ENCODE results near the gene SPINK5. TPM values are rescaled to one million over a fixed set of nuclear protein-coding genes. Genes with fewer than 3 reads are reported as not detected.

The SPINK5 gene
- total RNA-seq: not detected in 2 replicates

GRCh38 chr5:148063861-148064260 is at the start of gene SPINK5:
TSS of gene SPINK5 (plus strand) at chr5:148063980. CDS start at chr5:148064045, 65 bp downstream.
- Histone ChIP-seq H2AFZ (ENCODE audit: low read length) (no peak within 1 kb of the TSS), H3K27ac (ENCODE audit: low read depth, low read length) (no peak within 1 kb of the TSS), H3K9me3 (ENCODE audit: low read depth, low read length) (no peaks in the 10 kb centered on the region), H3K4me3 (ENCODE audit: insufficient read depth, low read length) (no peak within 1 kb of the TSS), H3K27me3 (ENCODE audit: insufficient read depth, low read length) (no peaks in the 10 kb centered on the region), H3K36me3 (ENCODE audit: insufficient read depth, low read length) (no peaks in the 10 kb centered on the region), H3K4me1 (ENCODE audit: insufficient read depth, low read length) (no peaks in the 10 kb centered on the region), H3K79me2 (ENCODE audit: insufficient read depth, low read length) (no peaks in the 10 kb centered on the region), H4K20me1 (ENCODE audit: insufficient read depth, low read length) (no peaks in the 10 kb centered on the region), H3K4me2 (ENCODE audit: insufficient read depth, low read length) (no peak within 1 kb of the TSS)
- DNase-seq (ENCODE audit: insufficient read length, low spot score, missing footprints): no peak
- TF ChIP-seq CTCF (IDR thresholded peaks at IDR 0.05; ENCODE audit: extremely low read depth, low read depth, low read length): no peak

GRCh38 chr5:148014276-148014675 is 49.5 kb upstream of the SPINK5 start:
- H3K79me2 ChIP-seq (ENCODE audit: insufficient read depth, low read length): no peaks in the 10 kb centered on the region
- no peak overlapping the region for H2AFZ ChIP-seq (ENCODE audit: low read length)
- H3K36me3 ChIP-seq (ENCODE audit: insufficient read depth, low read length): no peaks in the 10 kb centered on the region
- H3K27me3 ChIP-seq (ENCODE audit: insufficient read depth, low read length): no peaks in the 10 kb centered on the region
- no peaks in the 10 kb centered on the region for H3K4me1 ChIP-seq (ENCODE audit: insufficient read depth, low read length)
- no peak overlapping the region for H3K27ac ChIP-seq (ENCODE audit: low read depth, low read length)
- no peak for DNase-seq (ENCODE audit: insufficient read length, low spot score, missing footprints)
- no peak overlapping the region for H3K4me2 ChIP-seq (ENCODE audit: insufficient read depth, low read length)
- no peak for TF ChIP-seq CTCF (IDR thresholded peaks at IDR 0.05; ENCODE audit: extremely low read depth, low read depth, low read length)
- no peaks in the 10 kb centered on the region for H3K9me3 ChIP-seq (ENCODE audit: low read depth, low read length)
- H3K4me3 ChIP-seq (ENCODE audit: insufficient read depth, low read length): no peak overlapping the region
- H4K20me1 ChIP-seq (ENCODE audit: insufficient read depth, low read length): no peaks in the 10 kb centered on the region

- H3K36me3 ChIP-seq (ENCODE audit: insufficient read depth, low read length): no peaks in the 10 kb centered on the region
- TF ChIP-seq CTCF (IDR thresholded peaks at IDR 0.05; ENCODE audit: extremely low read depth, low read depth, low read length): no peak
- DNase-seq (ENCODE audit: insufficient read length, low spot score, missing footprints): no peak
- H3K9me3 ChIP-seq (ENCODE audit: low read depth, low read length): no peaks in the 10 kb centered on the region
- no peaks in the 10 kb centered on the region for H3K27me3 ChIP-seq (ENCODE audit: insufficient read depth, low read length)
- no peak overlapping the region for H2AFZ ChIP-seq (ENCODE audit: low read length)
- H3K4me1 ChIP-seq (ENCODE audit: insufficient read depth, low read length): no peaks in the 10 kb centered on the region
- H3K79me2 ChIP-seq (ENCODE audit: insufficient read depth, low read length): no peaks in the 10 kb centered on the region
- no peaks in the 10 kb centered on the region for H4K20me1 ChIP-seq (ENCODE audit: insufficient read depth, low read length)
- no peak overlapping the region for H3K4me3 ChIP-seq (ENCODE audit: insufficient read depth, low read length)
- no peak overlapping the region for H3K4me2 ChIP-seq (ENCODE audit: insufficient read depth, low read length)
- H3K27ac ChIP-seq (ENCODE audit: low read depth, low read length): no peak overlapping the region
Measured at GRCh38 chr5:148020257-148020988, 43.4 kb upstream of the SPINK5 start.

GRCh38 chr5:148027505-148027904 is 36.3 kb upstream of the SPINK5 start:
- Histone ChIP-seq H3K4me1 (ENCODE audit: insufficient read depth, low read length) (no peaks in the 10 kb centered on the region), H3K27me3 (ENCODE audit: insufficient read depth, low read length) (no peaks in the 10 kb centered on the region), H3K27ac (ENCODE audit: low read depth, low read length) (no peak overlapping the region), H2AFZ (ENCODE audit: low read length) (no peak overlapping the region), H3K79me2 (ENCODE audit: insufficient read depth, low read length) (no peaks in the 10 kb centered on the region), H3K4me2 (ENCODE audit: insufficient read depth, low read length) (no peak overlapping the region), H3K9me3 (ENCODE audit: low read depth, low read length) (no peaks in the 10 kb centered on the region), H4K20me1 (ENCODE audit: insufficient read depth, low read length) (no peaks in the 10 kb centered on the region), H3K36me3 (ENCODE audit: insufficient read depth, low read length) (no peaks in the 10 kb centered on the region), H3K4me3 (ENCODE audit: insufficient read depth, low read length) (no peak overlapping the region)
- DNase-seq (ENCODE audit: insufficient read length, low spot score, missing footprints): no peak
- no peak for TF ChIP-seq CTCF (IDR thresholded peaks at IDR 0.05; ENCODE audit: extremely low read depth, low read depth, low read length)
